Cardiac septum (tissue), 1 donor: Measurements from ENCODE around the gene OCSTAMP. TPM values are rescaled to one million over a fixed set of nuclear protein-coding genes. Genes with fewer than 3 reads are reported as not detected.

Experiments used
- DNase-seq: peaks from one replicate; pipeline ENCODE4 v3.0.0-alpha.2; 2020; ENCODE audit warnings: low spot score
- intact Hi-C: fragments of 100-400 bp; cut with DNase I; formaldehyde crosslinking; loops from one replicate; pipeline ENCODE4 v1.14.0; 2022
- total RNA-seq: library from RNA; stranded (reverse); fragmentation: NEBNext Ultra II Directional; extraction: Animal tissue kit (Norgen Biotek cat#: 25700); gene quantifications from one replicate; pipeline ENCODE4 v1.2.1, GENCODE V29; 2021
- donor health status: DM: no; HTN: no; CAD: no.

The OCSTAMP gene
- total RNA-seq, 1 donor from 2014 or later, result not detected

DNA sequence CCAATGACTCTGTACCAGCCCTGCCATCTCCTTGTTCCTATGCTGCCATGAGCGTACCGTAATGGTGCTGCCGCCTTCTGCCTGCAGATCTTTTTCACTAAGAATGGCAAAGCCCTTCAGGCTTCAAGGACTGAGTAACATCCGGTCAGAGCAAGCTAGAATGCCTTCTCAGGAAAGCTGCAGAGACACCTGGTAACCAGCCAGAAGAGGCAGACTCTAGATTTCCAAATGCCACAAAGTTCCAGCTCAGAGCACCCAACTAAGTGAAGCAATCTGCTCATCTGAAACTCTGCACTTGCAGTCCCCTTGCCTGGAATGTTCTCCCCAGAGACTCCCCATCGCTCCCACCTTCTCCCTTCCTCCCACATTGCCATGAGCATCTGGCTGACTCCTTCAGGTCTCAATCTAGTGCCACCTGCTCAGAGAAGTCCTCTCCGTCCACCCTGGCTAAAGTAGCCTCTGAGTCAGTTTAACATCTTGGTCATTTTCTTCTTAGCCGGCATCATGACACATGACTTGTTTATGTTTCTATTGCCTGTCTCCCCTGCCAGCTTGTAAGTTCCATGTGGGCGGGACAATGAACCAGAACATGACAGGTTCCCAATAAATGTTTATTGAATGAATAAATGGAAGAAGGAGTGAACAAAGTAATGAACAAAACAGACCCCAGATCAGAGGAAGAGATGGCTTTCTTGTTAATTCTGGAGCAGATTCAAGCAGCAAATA lies 6.9 kb upstream of the OCSTAMP start:
- intact Hi-C loops, result no loop called here
- no peak for DNase-seq

DNA sequence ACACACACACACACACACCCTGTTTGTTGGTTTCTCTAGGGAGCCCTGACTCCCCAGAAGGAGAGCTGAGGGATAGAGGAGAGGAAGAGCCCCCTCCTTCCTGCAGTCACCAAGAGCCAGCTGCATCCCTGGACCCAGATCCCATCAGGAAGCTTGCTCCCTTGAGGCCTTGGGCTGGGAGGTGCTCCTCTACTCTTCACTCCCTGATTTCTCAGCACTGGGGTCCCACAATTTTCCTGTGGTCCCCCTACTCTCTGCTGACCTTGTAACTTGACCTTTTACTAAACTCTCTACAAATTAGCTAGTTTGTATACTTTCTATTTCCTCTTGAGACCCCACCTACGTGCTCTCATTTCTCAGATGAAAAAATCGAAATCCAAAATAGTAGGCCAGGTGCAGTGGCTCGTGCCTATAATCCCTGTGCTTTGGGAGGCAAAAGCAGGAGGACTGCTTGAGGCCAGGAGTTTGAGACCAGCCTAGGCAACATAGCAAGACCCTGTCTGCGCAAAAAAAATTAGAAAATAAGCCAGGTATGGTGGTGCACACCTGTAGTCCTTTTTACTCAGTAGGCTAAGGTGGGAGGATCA lies 5.0 kb upstream of the OCSTAMP start:
- intact Hi-C loops, result no loop called here
- DNase-seq, result no peak

DNA sequence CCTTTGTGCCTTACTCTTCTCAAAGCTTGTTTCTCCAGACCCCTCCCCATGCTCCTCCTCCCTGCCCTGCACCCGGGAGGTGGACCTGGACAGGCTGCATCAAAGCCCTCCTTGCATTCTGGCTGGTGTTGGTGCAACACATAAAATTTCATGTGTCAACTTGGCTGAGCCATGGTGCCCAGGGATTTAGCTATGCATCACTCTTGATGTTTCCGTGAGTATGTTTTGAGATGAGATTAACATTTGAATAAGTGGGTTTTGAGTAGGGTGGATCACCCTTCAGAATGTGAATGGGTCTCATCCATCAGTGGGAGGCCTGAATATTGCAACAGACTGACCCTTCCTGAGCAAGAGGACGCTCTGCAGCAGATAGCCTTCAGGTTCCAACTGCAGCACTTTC lies 4.4 kb upstream of the OCSTAMP start:
- DNase-seq, result no peak
- intact Hi-C loops, result no loop called here

DNA sequence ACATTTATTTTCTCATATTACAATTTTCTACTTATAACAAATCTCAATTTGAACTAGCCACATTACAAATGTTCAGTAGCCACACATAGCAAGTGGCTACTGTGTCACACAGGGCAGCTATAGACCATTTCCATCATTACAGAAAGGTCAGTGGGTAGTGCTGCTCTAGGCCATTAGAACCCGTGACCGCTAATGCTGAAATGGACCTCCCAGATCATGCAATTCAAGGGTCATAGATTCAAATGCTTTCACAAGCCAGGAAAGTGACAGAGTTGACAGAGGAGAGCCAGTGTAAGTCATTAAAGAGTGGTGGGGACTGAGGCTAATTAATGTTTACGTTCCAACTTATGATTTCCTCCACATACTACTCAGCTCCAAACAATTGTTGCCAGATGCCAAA lies 3.5 kb upstream of the OCSTAMP start:
- DNase-seq, result no peak
- intact Hi-C loops, result no loop called here

DNA sequence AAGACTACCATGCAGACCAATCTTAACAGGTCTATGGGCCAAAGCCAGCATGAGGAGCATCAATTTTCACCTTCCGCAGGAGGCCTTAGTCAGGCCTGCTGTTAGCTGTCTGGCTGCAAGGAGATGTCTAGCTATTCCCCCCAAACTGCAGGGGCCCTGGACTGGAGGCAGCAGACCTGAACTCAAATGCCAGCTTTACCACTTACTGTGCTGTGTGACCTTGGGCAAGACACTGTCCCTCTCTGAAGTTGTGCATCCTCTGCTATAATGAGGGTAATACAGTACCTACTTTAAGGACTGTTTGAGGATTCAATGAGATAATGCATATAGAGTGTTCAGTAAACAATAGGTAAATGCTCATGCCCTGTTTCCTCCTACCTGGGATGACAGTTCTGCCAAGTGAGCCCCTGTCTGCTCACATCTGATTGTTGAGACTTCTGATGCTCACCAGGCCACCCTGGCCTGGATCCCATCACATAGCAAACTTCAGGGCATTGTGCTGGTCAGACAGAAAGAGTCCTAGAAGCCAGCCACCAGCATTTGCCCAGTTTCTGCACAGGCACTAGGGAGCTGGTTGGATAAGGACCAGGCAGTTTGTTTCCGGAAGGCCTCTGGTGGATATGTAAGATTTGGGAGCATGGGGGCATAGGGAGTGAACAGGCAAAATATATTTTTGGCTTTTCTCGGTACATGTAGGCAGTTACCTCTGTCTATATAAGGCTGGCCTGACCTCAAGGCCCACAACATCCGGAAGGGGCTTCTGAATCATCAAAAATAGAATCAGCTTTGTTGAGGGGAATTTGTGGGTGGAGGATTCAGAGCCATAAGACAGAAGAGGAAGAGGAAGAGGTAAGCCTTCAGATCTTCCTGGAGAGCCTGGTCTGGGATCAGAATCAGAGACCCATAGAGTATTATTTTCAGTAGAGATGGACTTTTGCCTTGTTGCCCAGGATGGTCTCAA lies 2.3 kb upstream of the OCSTAMP start:
- intact Hi-C loops, result no loop called here
- no peak for DNase-seq

DNA sequence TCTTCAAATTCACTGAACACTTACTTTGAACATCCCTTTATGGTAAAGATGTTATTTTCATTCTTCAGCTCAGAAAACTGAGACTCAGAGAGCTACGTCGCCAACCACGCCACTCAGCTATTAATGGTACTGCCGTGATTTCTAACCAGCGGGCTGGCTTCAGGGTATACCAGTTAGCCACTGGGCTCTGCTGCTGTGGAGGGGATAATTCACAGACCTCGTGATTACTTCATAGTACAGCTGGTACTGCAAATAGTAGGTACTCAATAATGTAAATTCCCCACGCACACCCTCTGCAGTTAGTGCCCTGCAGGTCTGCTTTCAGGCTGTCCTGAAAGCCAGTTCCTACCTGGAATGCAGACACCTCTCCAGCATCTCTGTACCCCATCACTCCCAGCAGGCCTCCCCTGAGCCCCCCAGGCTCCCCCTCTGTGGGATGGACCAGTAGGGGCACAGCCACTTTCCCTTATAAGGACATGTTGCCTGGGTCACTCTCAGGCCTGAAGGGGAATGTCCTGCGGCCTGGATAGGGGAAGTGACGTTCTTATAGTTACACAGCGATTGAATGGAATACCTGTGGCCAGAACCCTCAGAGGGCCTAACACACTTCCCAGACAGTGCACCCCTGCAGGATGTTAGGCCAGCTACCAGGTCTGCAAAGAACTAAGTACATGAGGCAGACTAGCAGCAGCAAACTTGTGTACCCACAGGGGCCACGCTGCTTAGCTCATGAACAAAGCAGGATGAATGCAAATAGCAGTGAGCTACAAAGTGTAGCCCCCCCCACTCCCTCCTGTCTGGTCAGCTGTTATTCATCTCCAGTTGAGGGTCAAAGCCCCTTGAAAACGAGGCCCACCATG lies 1.3 kb upstream of the OCSTAMP start:
- DNase-seq, result no peak
- intact Hi-C loops, result no loop called here

DNA sequence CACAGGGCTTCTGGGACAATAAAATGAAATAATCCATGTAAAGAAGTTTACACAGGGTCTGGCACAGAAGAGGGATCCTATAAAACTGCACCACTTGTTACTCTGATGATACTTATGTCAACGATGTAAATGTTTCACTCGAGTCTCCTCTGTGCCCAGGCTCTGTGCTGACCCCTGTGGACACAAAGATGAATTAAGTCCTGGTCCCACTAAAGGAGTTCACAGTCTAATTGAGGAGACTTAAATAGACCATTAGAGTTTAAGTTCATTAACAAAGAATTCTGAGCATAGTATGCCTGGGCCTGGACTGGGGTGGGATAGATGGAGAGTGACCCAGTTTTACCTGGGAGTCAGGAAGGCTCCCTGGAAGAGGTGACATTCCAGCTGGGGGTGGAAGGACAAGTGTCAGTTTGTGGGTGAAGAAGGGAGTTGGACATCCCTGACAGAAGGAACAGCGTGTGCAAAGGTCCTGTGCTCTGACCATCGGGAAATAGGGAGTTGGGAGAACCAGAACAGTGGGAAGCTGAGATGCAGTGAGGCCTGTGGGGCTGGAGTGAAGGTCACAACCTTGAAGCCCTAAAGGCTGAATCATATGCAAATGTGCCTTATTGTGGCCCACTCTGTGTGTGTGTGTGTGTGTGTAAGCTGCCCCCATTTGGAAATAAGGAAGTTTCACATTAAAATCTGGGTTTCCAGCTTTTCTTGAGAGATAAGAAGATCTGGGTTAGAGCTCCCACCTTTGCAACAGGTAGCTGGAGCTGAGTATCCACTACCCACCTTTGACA lies 1.1 kb downstream of the OCSTAMP start:
- intact Hi-C loops, result no loop called here
- no peak for DNase-seq

DNA sequence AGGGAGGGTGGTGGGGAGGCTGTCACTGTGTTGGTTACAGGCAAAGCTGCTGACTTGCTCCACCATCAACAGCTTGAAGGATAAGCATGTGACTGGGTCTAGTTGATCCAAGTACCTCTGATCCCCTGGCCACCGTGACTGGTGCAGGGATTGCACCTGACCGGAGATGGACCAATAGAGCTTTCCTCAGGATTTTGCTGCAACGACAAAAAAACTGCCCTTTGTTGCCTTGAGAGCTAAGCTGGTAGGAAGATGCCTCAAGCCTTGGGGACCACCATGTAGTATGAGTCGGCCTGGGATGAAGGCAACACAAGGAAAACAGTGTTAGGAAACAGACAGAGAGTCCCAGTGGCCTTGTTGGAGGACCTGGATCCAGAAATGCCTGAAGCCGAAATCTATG lies 1.8 kb downstream of the OCSTAMP start:
- no peak for DNase-seq
- intact Hi-C loops, result no loop called here

DNA sequence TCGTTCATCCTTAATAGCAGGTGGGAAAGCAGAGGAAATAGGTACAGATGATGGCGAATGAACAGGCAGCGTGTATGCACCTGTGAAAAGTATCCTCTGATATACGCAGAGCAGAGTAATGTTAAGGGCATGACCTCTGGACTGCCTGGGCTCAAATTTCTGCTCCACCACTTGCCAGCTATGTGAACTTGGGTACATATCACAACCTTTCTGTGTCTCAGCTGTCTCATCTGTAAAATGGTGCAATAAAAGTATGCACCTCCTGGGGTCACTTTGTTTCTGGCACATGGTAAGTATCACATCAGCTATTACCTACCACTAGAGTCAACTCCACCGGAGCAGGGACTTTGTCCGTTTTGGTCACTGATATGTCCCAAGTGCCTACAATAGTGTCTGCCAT lies 2.5 kb downstream of the OCSTAMP start:
- intact Hi-C loops, result no loop called here
- no peak for DNase-seq

DNA sequence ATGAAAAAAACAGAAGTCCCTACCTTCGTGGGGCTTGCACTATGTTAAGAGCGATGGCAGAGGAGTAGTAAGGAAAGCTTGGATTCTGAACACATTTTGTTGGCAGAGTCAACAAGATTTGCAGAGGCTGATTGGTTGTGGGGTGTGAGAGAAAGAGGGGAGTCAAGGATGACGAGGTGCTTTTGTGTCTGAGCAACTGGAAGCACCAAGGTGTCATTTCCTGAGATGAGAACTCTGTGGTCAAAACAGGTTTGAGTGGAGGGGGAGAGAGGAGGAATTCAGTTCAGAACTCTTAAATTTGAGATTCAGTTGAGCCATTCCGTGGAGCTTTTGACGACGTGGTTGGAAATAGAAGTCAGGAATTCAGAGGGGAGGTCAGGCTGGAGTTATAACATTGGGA lies 3.5 kb downstream of the OCSTAMP start:
- intact Hi-C loops, result no loop called here
- DNase-seq, result no peak

DNA sequence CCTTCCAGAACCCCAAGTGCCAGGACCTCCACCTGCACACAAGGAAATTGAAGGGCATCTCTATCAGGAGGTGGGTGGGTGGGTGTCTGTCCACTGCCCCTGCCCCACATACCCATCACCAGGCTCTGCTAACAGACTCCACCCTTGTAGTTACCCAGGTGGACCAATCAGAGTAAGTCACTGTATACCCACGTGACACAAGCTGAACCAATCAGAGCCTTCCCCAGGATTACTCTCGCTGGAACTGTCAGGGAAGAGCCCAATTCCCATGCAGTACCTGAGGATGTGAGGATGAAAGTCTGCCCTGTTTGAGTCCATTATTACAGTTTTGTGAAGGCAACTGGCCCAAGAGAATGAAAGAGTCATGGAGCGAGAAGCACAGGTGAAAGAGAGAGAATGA lies 4.2 kb downstream of the OCSTAMP start:
- intact Hi-C loops, result no loop called here
- no peak for DNase-seq

DNA sequence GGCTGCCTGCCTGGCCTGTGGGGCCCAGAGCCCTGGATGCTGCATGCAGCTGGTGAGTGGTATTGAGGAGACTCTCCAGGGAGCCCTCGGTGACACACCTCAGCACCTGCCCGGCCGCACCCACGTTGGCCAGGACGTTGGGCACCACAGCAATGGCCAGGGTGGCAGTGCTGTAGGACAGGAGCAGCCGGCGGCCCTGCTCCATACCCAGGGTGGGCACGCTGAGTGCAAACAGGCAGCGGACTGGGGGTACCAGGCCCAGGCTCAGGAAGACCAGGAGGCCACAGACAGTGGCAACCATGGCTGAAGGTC lies 4.7 kb downstream of the OCSTAMP start:
- DNase-seq, result no peak
- intact Hi-C loops, result no loop called here

DNA sequence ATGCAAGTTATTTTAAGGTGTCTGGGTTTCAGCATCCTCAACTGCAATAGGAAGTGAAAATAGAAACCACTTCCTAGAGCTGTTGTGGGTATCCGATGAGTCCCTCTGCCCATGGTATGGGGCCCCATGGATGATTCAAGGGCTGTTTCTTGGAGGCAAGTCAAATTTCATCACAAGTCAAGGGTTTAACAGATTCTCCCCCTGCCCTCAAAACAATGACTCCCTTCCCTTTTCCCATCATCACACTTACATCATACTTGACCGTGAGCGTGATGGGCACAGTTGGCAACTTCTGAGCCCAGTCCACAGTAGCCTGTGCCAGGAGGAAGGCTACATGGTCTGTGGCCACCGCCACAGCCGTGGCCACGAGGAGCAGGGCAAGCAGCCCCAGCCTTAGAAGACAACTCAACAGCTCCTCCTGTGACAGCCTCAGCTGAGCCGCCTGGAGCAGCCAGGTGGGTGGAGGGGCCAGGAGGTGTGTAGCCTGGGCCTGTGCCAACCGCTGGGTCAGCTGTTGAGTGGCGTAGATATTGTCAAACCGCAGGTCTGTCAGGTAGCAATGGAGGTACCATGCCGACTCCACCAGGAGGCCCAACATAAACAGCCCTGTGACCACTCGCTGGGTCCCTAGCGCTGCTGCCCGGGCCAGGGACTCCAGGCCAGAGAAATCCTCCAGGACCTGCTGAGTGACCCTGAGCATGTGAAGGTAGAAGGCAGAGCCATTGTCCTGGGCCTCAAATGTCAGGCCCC lies 5.2 kb downstream of the OCSTAMP start:
- intact Hi-C loops, result no loop called here
- DNase-seq, result no peak

DNA sequence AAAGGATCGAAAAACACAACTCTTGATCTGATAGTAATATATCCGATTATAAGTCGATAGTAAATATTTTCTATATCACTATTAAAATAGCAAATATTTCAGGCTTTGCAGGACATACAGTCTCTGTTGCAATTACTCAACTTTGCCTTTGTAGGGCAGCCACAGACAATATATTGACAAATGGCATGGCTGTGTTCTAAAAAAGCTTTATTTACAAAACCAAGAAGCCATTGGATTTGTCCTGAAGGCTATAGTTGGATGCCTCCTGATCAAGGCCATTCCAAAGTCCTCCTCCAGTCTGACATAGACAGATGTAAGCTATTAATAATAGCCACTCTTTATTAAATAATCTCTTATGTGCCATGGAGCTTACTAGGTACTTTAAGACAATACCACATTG lies 5.9 kb downstream of the OCSTAMP start:
- intact Hi-C loops, result no loop called here
- no peak for DNase-seq

DNA sequence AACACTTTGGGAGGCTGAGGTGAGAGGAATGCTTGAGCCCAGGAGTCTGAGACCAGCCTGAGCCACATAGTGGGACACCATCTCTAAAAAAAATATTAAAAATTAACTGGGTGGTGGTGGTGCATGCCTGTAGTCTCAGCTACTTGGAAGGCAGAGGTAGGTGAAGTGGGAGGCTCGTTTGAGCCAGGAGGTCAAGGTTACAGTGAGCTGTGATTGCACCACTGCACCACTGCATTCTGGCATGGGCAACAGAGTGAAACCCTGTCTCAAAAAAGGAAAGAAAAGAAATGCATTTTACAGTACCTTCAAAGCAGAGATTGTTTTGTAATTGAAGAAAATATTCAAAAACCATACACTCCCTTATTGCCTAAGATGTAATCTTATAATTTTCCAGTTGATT lies 6.5 kb downstream of the OCSTAMP start:
- DNase-seq, result no peak
- intact Hi-C loops, result no loop called here

DNA sequence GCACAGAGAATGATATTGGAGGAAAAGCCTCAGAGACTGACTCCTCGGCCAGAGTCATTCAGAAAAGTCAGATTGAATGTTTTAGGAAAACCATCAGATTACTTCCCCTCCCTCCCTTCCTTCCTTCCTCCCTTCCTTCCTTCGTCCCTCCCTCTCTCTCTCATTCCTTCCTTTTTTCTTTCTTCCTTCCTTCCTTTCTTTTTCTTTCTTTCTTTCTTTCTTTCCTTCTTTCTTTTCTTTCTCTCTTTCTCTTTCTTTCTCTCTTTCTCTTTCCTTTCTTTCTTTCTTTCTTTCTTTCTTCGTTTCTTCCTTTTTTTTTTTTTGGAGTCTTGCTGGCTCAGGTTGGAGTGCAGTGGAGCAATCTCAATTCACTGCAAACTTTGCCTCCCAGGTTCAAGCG lies 7.4 kb downstream of the OCSTAMP start:
- intact Hi-C loops, result no loop called here

DNA sequence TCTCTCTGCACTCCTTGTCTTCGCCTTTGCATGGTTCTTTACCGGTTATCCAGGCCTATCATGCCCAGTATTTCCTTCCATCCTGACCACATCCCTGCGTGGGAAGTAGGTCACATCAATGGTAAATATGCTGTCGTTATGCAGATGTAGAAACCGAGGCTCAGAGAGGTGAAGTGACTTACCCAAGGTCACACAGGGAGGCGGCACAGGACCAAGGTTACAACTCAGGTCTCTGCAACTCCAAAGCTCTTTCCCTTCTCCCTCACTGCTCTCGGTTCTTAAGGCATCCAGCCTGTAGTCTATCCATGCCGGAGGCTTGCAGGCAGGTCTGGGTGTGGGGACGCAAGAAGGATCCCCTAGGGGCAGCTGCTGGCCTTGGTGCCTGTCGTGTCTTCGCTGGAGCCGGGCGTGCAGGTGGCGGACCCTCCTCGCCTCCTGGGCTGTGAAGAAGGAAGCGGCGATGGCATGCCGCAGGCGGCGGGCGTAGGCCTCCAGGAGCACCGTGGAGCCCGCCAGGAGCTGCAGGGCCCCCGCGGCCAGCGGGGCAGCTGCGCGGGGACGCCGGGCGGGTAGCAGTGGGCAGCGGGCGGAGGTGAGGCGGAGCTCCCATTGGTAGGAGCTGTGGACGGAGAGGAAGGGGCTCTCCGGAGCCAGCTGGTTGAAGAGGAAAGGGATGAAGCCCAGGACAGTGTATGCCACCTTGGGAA lies 9.1 kb downstream of the OCSTAMP start:
- intact Hi-C loops, result no loop called here
- DNase-seq, result no peak

More for the DNA sequence above, 7.4 kb downstream of the OCSTAMP start:
- no peak for DNase-seq

DNA sequence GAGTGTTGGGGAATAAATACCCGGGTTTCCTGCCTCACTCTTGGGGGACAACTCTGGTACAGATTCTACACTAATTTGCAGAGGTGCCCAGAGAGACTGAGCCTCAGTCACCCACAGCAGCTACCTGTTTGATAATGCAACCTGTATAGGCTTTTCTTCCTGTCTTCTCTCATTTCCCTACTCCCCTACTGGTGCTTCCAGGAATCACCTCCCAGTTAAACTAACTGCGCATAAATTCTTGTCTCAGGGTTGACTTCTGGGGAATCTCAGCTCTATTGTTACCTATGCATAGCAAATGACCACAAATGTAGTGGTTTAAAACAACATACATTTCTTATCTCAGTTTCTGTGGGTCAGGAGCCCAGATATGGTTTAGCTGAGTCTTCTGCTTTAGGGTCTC lies 11.3 kb downstream of the OCSTAMP start:
- intact Hi-C loops, result no loop called here

More for the DNA sequence above, 11.3 kb downstream of the OCSTAMP start:
- DNase-seq, result no peak
